SU-DHL-6 (cell line): Measurements from ENCODE around the gene UNC119B.

Experiments used
- H2AFZ ChIP-seq: fragments of 200-600 bp; sonication (generic); 2 replicates; pipeline ENCODE4 v1.6.1; 2014; ENCODE audit warnings: low read depth, mild to moderate bottlenecking, moderate library complexity, mixed read lengths, antibody characterized with exemption, low read length; ENCODE audit not compliant: severe bottlenecking
- H3F3A ChIP-seq: fragments of 200-600 bp; shearing (Covaris generic); 2 replicates; pipeline ENCODE4 v1.6.0; 2016; ENCODE audit warnings: antibody characterized with exemption, mild to moderate bottlenecking; ENCODE audit not compliant: insufficient read depth
- H3K27ac ChIP-seq: fragments of 200-600 bp; sonication (generic); 2 replicates; pipeline ENCODE4 v1.5.1; 2016; ENCODE audit warnings: low read depth, mild to moderate bottlenecking, low read length, moderate library complexity, mixed read lengths
- H3K27me3 ChIP-seq: fragments of 200-600 bp; sonication (generic), shearing (Covaris generic); 2 replicates; pipeline ENCODE4 v1.6.0; 2014; ENCODE audit warnings: mild to moderate bottlenecking, low read length
- H3K36me3 ChIP-seq: fragments of 200-600 bp; sonication (generic); 2 replicates; pipeline ENCODE4 v1.6.1; 2014; ENCODE audit warnings: mild to moderate bottlenecking, low read length, mixed read lengths
- H3K4me2 ChIP-seq: fragments of 300-600, 200-600 bp; shearing (Covaris generic), sonication (generic); 2 replicates; pipeline ENCODE4 v1.6.0; 2014; ENCODE audit warnings: low read length, low read depth, mild to moderate bottlenecking; ENCODE audit not compliant: poor library complexity, severe bottlenecking
- H3K4me3 ChIP-seq: fragments of 200-600 bp; sonication (generic); 2 replicates; pipeline ENCODE4 v1.5.1; 2014; ENCODE audit warnings: antibody characterized with exemption, low read length, mild to moderate bottlenecking, mixed read lengths; ENCODE audit not compliant: insufficient read depth, poor library complexity, severe bottlenecking
- H3K79me2 ChIP-seq: fragments of 200-600 bp; sonication (generic); 2 replicates; pipeline ENCODE4 v1.6.1; 2014; ENCODE audit warnings: mild to moderate bottlenecking, low read length, moderate library complexity; ENCODE audit not compliant: insufficient read depth
- H3K9ac ChIP-seq: fragments of 200-600 bp; sonication (generic); 2 replicates; pipeline ENCODE4 v1.7.0; 2014; ENCODE audit warnings: mild to moderate bottlenecking, low read length
- H3K9me2 ChIP-seq: fragments of 200-600 bp; sonication (generic); replicated peaks from 2 replicates; pipeline ENCODE4 v1.6.1; 2014; ENCODE audit warnings: low read length; ENCODE audit not compliant: insufficient read depth
- H3K9me3 ChIP-seq: fragments of 200-600 bp; sonication (generic); 2 replicates; pipeline ENCODE4 v1.6.1; 2014; ENCODE audit warnings: low read length, mixed read lengths; ENCODE audit not compliant: insufficient read depth
- H4K20me1 ChIP-seq: fragments of 200-600 bp; sonication (generic); 2 replicates; pipeline ENCODE4 v1.6.1; 2014; ENCODE audit warnings: low read depth, mild to moderate bottlenecking, antibody characterized with exemption, low read length, moderate library complexity, mixed read lengths
- EZH2phosphoT487 ChIP-seq: fragments of 200-600 bp; sonication (generic), shearing (Covaris generic); conservative IDR thresholded peaks from 2 replicates; pipeline ENCODE4 v1.6.1; 2018; ENCODE audit warnings: mild to moderate bottlenecking, antibody characterized with exemption, low read length, moderate library complexity, mixed read lengths
- TF ChIP-seq, protein P1 (sequence below): fragments of 200-600 bp; sonication (generic); IDR thresholded peaks from one replicate; pipeline ENCODE4 v1.5.1; 2017; ENCODE audit warnings: antibody characterized with exemption, mild to moderate bottlenecking, low read length, moderate library complexity; ENCODE audit not compliant: insufficient read depth, poor library complexity, severe bottlenecking

The UNC119B gene

DNA sequence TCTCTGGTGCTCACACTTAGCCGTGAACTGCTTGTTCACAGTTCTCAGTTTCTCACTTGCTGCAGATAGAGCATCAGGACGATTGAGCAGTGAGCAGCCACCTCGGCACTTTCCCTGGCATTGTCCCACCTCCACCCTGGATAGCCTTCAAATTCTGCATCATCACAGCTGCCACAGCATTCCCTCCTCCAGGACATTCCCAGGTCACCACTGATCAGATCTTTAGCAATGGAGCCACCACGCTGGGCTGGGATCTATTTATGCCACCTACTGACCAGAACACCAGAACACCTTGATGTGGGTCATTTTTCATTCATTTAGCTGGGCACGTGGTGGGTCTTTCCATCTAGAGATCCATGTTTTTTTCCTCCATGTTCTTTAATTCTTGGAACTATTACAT, 39.0 kb downstream of the UNC119B start:
- H3K4me2 ChIP-seq = no peak overlapping the region
- no peak overlapping the region for H3K27ac ChIP-seq
- H3K9me3 ChIP-seq = no peaks in the 10 kb centered on the region
- H2AFZ ChIP-seq = no peak overlapping the region
- TF ChIP-seq EZH2phosphoT487 = no peak
- TF ChIP-seq, protein P1, sequence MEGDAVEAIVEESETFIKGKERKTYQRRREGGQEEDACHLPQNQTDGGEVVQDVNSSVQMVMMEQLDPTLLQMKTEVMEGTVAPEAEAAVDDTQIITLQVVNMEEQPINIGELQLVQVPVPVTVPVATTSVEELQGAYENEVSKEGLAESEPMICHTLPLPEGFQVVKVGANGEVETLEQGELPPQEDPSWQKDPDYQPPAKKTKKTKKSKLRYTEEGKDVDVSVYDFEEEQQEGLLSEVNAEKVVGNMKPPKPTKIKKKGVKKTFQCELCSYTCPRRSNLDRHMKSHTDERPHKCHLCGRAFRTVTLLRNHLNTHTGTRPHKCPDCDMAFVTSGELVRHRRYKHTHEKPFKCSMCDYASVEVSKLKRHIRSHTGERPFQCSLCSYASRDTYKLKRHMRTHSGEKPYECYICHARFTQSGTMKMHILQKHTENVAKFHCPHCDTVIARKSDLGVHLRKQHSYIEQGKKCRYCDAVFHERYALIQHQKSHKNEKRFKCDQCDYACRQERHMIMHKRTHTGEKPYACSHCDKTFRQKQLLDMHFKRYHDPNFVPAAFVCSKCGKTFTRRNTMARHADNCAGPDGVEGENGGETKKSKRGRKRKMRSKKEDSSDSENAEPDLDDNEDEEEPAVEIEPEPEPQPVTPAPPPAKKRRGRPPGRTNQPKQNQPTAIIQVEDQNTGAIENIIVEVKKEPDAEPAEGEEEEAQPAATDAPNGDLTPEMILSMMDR = no peak
- no peaks in the 10 kb centered on the region for H3F3A ChIP-seq
- no peak overlapping the region for H3K4me3 ChIP-seq
- H4K20me1 ChIP-seq = no peaks in the 10 kb centered on the region
- no peaks in the 10 kb centered on the region for H3K27me3 ChIP-seq
- no peaks in the 10 kb centered on the region for H3K79me2 ChIP-seq
- no peaks in the 10 kb centered on the region for H3K9me2 ChIP-seq
- no peaks in the 10 kb centered on the region for H3K36me3 ChIP-seq
- no peak overlapping the region for H3K9ac ChIP-seq

DNA sequence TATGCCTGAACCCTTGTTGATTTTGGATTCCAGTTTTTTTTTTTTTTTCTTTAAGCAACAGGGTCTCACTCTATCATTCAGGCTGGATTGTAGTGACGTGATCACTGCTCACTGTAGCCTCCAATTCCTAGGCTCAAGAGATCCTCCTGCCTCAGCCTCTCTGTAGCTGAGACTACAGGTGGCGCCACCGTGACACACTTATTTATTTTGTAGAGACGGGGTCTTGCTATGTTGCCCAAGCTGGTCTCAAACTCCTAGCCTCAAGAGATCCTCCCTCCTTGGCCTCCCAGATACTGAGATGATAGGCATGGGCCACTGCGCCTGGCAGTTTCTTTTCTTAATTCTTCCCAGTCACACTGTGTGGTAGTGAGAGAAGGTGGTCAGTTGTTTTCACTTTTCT, 40.5 kb downstream of the UNC119B start:
- TF ChIP-seq, protein P1 = no peak
- no peak for TF ChIP-seq EZH2phosphoT487
- Histone ChIP-seq H3K4me3 (no peak overlapping the region), H3K9me2 (no peaks in the 10 kb centered on the region)

DNA sequence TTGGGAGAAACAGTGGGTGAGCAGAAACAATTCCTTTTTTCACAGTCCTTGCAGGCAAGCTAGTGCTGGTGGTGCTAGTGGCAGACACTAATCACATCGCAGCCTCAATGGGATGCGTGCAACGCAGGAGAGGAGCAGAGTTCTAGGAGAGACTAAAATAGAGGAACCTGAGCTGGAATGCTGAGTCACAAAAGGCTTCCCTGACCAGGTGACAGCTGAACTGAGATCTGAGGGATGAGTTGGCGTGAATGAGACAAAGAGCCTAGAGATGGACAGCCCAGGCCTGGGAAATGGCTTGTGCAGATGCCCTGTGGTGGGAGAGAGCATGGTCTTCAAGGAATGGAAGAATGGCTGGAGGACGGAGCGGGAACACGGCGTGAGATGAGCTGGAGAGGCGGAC, 41.1 kb downstream of the UNC119B start:
- no peaks in the 10 kb centered on the region for H3K9me3 ChIP-seq
- H3K9me2 ChIP-seq = no peaks in the 10 kb centered on the region
- no peak overlapping the region for H3K4me3 ChIP-seq
- TF ChIP-seq, protein P1 = no peak
- TF ChIP-seq EZH2phosphoT487 = no peak
- H2AFZ ChIP-seq = no peak overlapping the region
- no peaks in the 10 kb centered on the region for H3K27me3 ChIP-seq
- H3K27ac ChIP-seq = no peak overlapping the region
- no peak overlapping the region for H3K9ac ChIP-seq
- H3F3A ChIP-seq = no peaks in the 10 kb centered on the region
- H3K79me2 ChIP-seq = no peaks in the 10 kb centered on the region
- H4K20me1 ChIP-seq = no peaks in the 10 kb centered on the region
- no peaks in the 10 kb centered on the region for H3K36me3 ChIP-seq
- H3K4me2 ChIP-seq = no peak overlapping the region

More for the DNA sequence above, 40.5 kb downstream of the UNC119B start:
- Histone ChIP-seq H3K9me3 (no peaks in the 10 kb centered on the region), H3K9ac (no peak overlapping the region), H4K20me1 (no peaks in the 10 kb centered on the region), H3K36me3 (no peaks in the 10 kb centered on the region), H3K4me2 (no peak overlapping the region), H3K27ac (no peak overlapping the region), H2AFZ (no peak overlapping the region), H3F3A (no peaks in the 10 kb centered on the region), H3K79me2 (no peaks in the 10 kb centered on the region), H3K27me3 (no peaks in the 10 kb centered on the region)
